Measurements from ENCODE around the gene ITGAV.
A peak's percentile ranks its signal among the peaks of the same experiment; 100 is the strongest.

The ITGAV gene

GRCh38 chr2:186612555-186613440, 22.9 kb downstream of the ITGAV start:
- no peak for DNase-seq (ENCODE audit: low spot score)

GRCh38 chr2:186614373-186614772, 24.5 kb downstream of the ITGAV start:
- DNase-seq (ENCODE audit: low spot score), result no peak

GRCh38 chr2:186617148-186617547, 27.3 kb downstream of the ITGAV start:
- DNase-seq (ENCODE audit: low spot score), result no peak

GRCh38 chr2:186617771-186618170, 27.9 kb downstream of the ITGAV start:
- no peak for DNase-seq (ENCODE audit: low spot score)

GRCh38 chr2:186618696-186619095, 28.8 kb downstream of the ITGAV start:
- no peak for DNase-seq (ENCODE audit: low spot score)

- DNase-seq (ENCODE audit: low spot score), result no peak
These were observed 33.2 kb downstream of the ITGAV start for GRCh38 chr2:186623084-186623483.

DNA sequence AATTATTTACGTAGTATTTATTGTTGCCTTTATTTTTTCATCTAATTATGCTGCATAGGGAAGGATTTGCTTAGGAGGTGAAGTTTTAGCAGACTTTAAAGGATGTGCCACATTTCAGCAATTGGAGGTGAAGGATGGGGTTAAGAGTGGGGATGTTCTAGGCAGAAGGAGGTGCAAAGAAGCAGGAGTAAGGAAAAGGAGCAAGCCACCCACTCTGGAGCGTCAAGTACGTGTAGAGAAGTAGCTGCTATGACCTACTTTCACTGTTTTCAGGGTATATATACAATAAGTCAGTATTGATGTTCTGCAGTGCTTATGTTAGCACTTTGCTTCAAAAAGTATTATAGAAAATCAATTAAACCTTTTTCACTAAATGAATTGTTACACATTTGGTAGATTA, 34.4 kb downstream of the ITGAV start:
- DNase-seq (ENCODE audit: low spot score), result no peak

DNA sequence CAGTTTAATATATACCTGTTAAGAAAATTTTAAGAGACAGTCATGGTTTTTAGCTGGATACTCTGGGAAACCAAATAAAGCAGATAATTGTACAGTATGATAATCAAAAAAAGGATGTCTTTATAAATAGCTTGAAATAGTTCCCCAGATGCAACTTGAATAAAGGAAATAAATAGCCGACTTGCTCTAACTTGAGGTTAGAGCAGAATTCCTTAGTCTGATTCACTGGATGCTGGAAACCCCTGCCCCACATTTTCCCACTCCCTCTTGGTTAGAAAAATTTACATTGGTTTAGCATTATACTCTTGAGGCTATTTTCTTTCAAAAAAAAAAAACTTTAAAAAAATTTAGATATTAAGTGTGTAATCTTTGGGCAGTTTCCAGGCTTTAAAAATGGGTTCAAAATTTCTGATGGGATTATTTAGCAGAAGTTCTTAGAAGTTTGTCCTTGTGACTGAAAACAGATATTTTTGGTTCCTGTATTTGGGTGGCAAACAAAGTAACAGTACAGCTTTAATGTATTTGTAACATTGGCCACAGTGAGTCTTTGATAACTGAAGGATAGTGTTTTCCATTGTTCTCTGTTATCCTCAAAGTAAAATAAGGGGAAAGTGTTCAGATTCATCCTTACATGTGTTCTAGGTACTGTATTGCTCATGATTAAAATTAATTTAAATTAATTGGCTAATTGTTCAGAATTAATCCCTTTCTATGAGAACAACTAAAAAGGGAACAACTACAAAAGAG, 39.6 kb downstream of the ITGAV start:
- DNase-seq (ENCODE audit: low spot score), result no peak

- no peak for DNase-seq (ENCODE audit: low spot score)
These were observed 42.6 kb downstream of the ITGAV start for GRCh38 chr2:186632417-186632816.

- DNase-seq (ENCODE audit: low spot score), result no peak
These were observed 44.8 kb downstream of the ITGAV start for GRCh38 chr2:186634701-186635100.

GRCh38 chr2:186636800-186637496, 47.1 kb downstream of the ITGAV start:
- DNase-seq (ENCODE audit: low spot score), result no peak

DNA sequence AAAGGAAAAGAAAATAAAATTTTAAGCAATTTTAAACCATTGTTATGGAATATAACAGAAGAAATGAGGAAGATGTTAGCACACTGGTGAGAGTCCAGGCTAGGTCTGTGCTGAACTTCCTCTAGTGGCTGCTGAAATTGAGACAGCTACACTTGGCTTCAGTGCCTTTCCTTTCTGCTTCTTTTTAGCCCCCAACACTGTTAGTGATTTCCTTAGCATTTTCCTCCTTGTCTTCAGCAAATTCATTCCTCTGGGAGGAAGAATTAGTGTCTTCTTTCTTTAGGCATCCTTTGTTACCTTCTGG, 47.6 kb downstream of the ITGAV start:
- DNase-seq (ENCODE audit: low spot score), result no peak

GRCh38 chr2:186639939-186640338, 50.1 kb downstream of the ITGAV start:
- no peak for DNase-seq (ENCODE audit: low spot score)

GRCh38 chr2:186641132-186641806, 51.4 kb downstream of the ITGAV start:
- no peak for DNase-seq (ENCODE audit: low spot score)

- DNase-seq (ENCODE audit: low spot score), result peak; percentile 67
These were observed 52.0 kb downstream of the ITGAV start for GRCh38 chr2:186641807-186642321.

- DNase-seq (ENCODE audit: low spot score), result no peak
These were observed 54.9 kb downstream of the ITGAV start for GRCh38 chr2:186644791-186645190.

GRCh38 chr2:186645999-186646398, 56.1 kb downstream of the ITGAV start:
- DNase-seq (ENCODE audit: low spot score), result no peak

DNA sequence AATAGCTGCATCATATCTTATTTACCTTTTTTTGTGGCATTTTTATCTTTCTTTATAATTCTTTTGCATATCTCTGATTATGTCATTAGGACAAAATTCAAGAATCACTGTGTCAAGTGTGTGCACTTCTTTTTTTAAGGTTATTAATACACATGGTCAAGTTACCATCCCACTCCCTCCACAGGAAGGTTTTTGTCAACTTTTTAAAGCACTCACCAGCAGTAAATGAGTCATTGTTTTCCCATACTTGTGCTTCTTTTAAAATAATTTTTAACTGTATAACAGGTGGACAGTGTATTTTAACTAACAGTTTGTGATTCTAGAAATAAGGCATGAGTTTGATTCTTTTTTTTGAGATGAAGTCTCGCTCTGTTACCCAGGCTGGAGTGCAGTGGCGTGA, 58.3 kb downstream of the ITGAV start:
- no peak for DNase-seq (ENCODE audit: low spot score)

DNA sequence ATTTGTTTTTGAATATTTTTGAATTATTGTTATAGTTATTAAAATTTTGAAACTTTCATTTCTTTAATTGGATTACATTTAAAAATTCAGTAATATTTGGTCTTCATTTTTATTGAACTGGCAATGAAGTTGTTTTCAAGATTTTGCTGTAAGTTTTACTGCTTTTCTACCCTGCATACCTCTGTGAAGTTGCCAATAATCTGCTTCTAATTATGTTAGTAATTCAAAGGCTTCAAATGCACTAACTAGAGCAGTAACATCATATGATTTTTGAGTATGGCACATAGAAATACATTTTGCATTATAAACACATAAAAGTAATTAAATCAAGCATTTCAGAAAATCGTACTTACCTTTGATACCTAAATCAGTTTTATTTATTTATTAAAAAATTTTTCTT, 63.7 kb downstream of the ITGAV start:
- no peak for DNase-seq (ENCODE audit: low spot score)

DNA sequence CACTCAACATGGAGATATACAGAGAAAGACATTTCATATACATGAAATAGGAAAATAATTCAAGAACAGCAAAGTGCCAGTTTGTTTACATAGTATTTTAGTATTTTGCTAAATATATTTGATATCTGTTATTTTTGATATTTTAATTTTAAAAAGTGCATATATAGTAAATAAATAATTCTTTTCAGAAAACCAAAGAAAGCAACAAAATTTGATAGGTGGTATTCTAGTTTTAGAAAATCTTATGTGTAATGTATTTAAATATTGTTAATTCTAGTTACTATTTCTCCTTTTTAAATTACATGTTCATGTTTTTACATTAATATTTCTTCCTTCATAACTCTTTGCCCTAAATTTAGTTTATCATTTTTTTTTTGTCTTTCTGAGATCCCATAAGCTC, 69.5 kb downstream of the ITGAV start:
- no peak for DNase-seq (ENCODE audit: low spot score)

DNA sequence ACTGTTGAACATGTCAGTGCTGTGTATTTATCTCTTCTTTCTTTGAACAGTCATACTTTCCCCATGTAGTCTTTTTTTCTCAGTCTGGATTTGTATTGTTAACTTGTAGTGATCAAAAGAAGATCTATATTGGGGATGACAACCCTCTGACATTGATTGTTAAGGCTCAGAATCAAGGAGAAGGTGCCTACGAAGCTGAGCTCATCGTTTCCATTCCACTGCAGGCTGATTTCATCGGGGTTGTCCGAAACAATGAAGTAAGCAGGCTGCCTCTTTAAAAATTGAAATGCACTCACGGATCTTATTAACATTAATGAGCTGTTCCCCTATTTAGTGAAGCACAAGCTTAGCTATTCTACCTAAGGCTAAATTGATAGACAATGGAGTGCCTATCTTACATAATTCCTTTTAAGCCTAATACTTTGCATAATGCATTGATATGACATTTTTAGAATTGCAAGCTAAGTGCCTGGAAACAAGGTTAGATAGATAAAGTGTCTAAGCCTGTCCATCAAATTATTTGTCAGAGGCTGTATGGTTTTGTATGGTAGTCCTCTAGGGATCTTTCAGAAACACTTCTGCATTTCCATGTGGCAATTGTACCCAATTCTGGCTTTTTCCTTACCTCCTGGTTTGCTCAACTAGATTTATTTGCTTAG, 74.7 kb downstream of the ITGAV start:
- DNase-seq (ENCODE audit: low spot score), result no peak

- DNase-seq (ENCODE audit: low spot score), result no peak
These were observed 79.3 kb downstream of the ITGAV start for GRCh38 chr2:186669146-186669545.
